Erythroblast (primary cell): ENCODE measurements around the gene RCVRN.
A peak's percentile ranks its signal among the peaks of the same experiment; 100 is the strongest.

Experiments used
- DNase-seq, 2 experiments: peaks; one replicate each; lab custom pipeline; 2025; lab: John Stamatoyannopoulos, UW
- GATA1 ChIP-seq: IDR thresholded peaks from 2 replicates; pipeline ENCODE4 v1.6.1; 2011; ENCODE audit warnings: low read depth, mild to moderate bottlenecking, control low read depth, low read length, moderate library complexity
- POLR2A ChIP-seq: IDR thresholded peaks from 2 replicates; pipeline ENCODE4 v1.6.1; 2011; ENCODE audit warnings: mild to moderate bottlenecking, low read length

Gene RCVRN

GRCh38 chr17:9913476-9913875, 8.4 kb upstream of the RCVRN start:
- TF ChIP-seq GATA1 (no peak), POLR2A (no peak)
- no peak for DNase-seq

GRCh38 chr17:9912121-9913099, 7.3 kb upstream of the RCVRN start:
- TF ChIP-seq POLR2A, result no peak
- DNase-seq, result no peak

- no peak for DNase-seq
- no peak for TF ChIP-seq POLR2A
- no peak for TF ChIP-seq GATA1
Measured at GRCh38 chr17:9911089-9911488, 6.0 kb upstream of the RCVRN start.

- no peak for DNase-seq
- TF ChIP-seq POLR2A (no peak), GATA1 (no peak)
Measured at GRCh38 chr17:9908649-9909042, 3.6 kb upstream of the RCVRN start.

- no peak for TF ChIP-seq POLR2A
- no peak for TF ChIP-seq GATA1
- no peak for DNase-seq
Measured at GRCh38 chr17:9907883-9908648, 3.0 kb upstream of the RCVRN start.

GRCh38 chr17:9907131-9907530, 2.1 kb upstream of the RCVRN start:
- DNase-seq, result no peak
- TF ChIP-seq GATA1 (no peak), POLR2A (no peak)

- DNase-seq, result no peak
- TF ChIP-seq GATA1 (no peak), POLR2A (no peak)
Measured at GRCh38 chr17:9906616-9907015, 1.5 kb upstream of the RCVRN start.

- peak; percentile 17 to 22 for DNase-seq
- TF ChIP-seq GATA1 (no peak), POLR2A (no peak)
Measured at GRCh38 chr17:9905902-9906301, 831 bp upstream of the RCVRN start.

- DNase-seq, result no peak
- TF ChIP-seq GATA1, result no peak
- TF ChIP-seq POLR2A, result no peak
Measured at GRCh38 chr17:9904277-9905077, 594 bp downstream of the RCVRN start.

- no peak for DNase-seq
- no peak for TF ChIP-seq GATA1
- no peak for TF ChIP-seq POLR2A
Measured at GRCh38 chr17:9902120-9902519, 3.0 kb downstream of the RCVRN start.

- no peak for DNase-seq
Measured at GRCh38 chr17:9900784-9901183, 4.3 kb downstream of the RCVRN start.

GRCh38 chr17:9900044-9900594, 5.0 kb downstream of the RCVRN start:
- DNase-seq, result no peak
- TF ChIP-seq POLR2A, result no peak
- TF ChIP-seq GATA1, result no peak

More at GRCh38 chr17:9900784-9901183, 4.3 kb downstream of the RCVRN start:
- no peak for TF ChIP-seq GATA1
- no peak for TF ChIP-seq POLR2A

GRCh38 chr17:9899280-9900043, 5.6 kb downstream of the RCVRN start:
- no peak for DNase-seq
- TF ChIP-seq GATA1 (no peak), POLR2A (no peak)

GRCh38 chr17:9898812-9899211, 6.3 kb downstream of the RCVRN start:
- TF ChIP-seq GATA1, result no peak
- TF ChIP-seq POLR2A, result no peak
- DNase-seq, result no peak
